ENCODE results near the gene ZBTB4. TPM values are rescaled to one million over a fixed set of nuclear protein-coding genes. Genes with fewer than 3 reads are reported as not detected.
A peak's percentile ranks its signal among the peaks of the same experiment; 100 is the strongest.

ZBTB4 gene
- total RNA-seq, 1 donor from 2014 or later = 31.2 TPM

DNA sequence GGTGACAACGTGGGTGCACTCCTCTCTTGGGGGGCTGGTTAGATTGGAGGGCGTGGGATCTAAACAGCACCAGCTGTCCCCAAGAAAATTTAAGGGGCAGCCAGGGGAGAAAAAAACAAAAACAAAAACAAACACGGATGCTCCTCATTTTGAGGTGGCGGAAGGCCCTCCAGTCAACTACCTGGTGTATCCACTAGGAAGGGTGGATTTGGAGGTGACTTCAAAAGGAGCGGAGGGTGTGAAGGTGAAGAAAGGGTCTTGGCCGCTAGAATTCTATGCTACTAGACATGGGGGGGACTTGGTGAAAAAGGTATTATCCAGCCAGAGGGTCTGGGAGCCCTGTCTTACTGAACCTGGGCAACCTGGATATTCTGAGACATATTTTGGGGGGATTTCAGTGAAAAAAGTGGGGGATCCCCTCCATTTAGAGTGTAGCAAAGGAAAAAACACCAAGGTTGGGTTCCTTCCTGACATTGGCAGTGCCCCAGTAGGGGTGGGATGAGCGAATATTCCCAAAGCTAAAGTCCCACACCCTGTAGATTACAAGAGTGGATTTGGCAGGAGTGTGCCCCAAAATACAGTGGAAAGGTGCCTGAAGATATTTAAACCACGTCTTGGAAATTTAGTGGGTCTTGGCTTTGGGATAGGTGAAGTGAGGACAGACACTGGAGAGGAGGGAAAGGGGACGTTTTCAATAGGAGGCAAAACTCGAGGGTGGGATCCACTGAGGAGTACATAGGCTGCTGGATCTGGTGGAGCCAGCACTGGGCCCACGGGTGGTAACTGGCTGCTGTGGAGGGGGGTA is 40.6 kb downstream of the ZBTB4 start:
- Histone ChIP-seq H3K4me2 (ENCODE audit: low read length) (peak overlapping the region; percentile 84), H3K4me1 (ENCODE audit: insufficient read depth, low read length) (peaks cover 27% of the 10 kb centered on the region), H3K27ac (ENCODE audit: low read depth, low read length) (no peak overlapping the region), H3K79me2 (ENCODE audit: insufficient read depth, low read length) (no peaks in the 10 kb centered on the region), H3K36me3 (ENCODE audit: insufficient read depth, low read length) (no peaks in the 10 kb centered on the region), H3K9me3 (ENCODE audit: insufficient read depth, low read depth, low read length) (no peaks in the 10 kb centered on the region), H3K9ac (ENCODE audit: low read length) (no peak overlapping the region), H3K27me3 (ENCODE audit: insufficient read depth, low read length) (peaks cover 27% of the 10 kb centered on the region), H2AFZ (ENCODE audit: low read depth, low read length) (no peak overlapping the region), H3K4me3 (ENCODE audit: insufficient read depth, low read depth, low read length) (peak overlapping the region; percentile 37), H4K20me1 (ENCODE audit: insufficient read depth, low read length) (peaks cover 13% of the 10 kb centered on the region)
- Mint-ChIP-seq H3K4me1 (ENCODE audit: low read depth, unreplicated experiment) (peaks cover 13% of the 10 kb centered on the region), H3K27me3 (ENCODE audit: low read depth, unreplicated experiment) (peaks cover 2% of the 10 kb centered on the region), H3K4me3 (ENCODE audit: unreplicated experiment) (peak overlapping the region; percentile 94), H3K27ac (ENCODE audit: unreplicated experiment) (peak overlapping the region; percentile 78), H3K9me3 (ENCODE audit: unreplicated experiment) (no peaks in the 10 kb centered on the region), H3K36me3 (ENCODE audit: low read depth, unreplicated experiment) (peaks cover 15% of the 10 kb centered on the region)
- FAIRE-seq (no peak), DNase-seq (ENCODE audit: low read depth) (no peak)
- no peak for TF ChIP-seq EZH2 (IDR thresholded peaks at IDR 0.05; ENCODE audit: insufficient read depth, low read length)
- TF ChIP-seq, protein P1, sequence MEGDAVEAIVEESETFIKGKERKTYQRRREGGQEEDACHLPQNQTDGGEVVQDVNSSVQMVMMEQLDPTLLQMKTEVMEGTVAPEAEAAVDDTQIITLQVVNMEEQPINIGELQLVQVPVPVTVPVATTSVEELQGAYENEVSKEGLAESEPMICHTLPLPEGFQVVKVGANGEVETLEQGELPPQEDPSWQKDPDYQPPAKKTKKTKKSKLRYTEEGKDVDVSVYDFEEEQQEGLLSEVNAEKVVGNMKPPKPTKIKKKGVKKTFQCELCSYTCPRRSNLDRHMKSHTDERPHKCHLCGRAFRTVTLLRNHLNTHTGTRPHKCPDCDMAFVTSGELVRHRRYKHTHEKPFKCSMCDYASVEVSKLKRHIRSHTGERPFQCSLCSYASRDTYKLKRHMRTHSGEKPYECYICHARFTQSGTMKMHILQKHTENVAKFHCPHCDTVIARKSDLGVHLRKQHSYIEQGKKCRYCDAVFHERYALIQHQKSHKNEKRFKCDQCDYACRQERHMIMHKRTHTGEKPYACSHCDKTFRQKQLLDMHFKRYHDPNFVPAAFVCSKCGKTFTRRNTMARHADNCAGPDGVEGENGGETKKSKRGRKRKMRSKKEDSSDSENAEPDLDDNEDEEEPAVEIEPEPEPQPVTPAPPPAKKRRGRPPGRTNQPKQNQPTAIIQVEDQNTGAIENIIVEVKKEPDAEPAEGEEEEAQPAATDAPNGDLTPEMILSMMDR (IDR thresholded peaks at IDR 0.05; ENCODE audit: insufficient read depth, low read depth, low read length) = no peak

GRCh38 chr17:7437950-7438614 is 41.3 kb downstream of the ZBTB4 start:
- FAIRE-seq (no peak), DNase-seq (ENCODE audit: low read depth) (no peak)
- peak overlapping the region; percentile 94 for H3K4me3 Mint-ChIP-seq (ENCODE audit: unreplicated experiment)

More at GRCh38 chr17:7437950-7438614, 41.3 kb downstream of the ZBTB4 start:
- H2AFZ ChIP-seq (ENCODE audit: low read depth, low read length) = peak overlapping the region; percentile 75
- H3K4me2 ChIP-seq (ENCODE audit: low read length) = peak overlapping the region; percentile 84
- peaks cover 13% of the 10 kb centered on the region for H3K4me1 Mint-ChIP-seq (ENCODE audit: low read depth, unreplicated experiment)
- no peaks in the 10 kb centered on the region for H3K36me3 ChIP-seq (ENCODE audit: insufficient read depth, low read length)
- no peak overlapping the region for H3K27ac ChIP-seq (ENCODE audit: low read depth, low read length)
- no peaks in the 10 kb centered on the region for H3K9me3 ChIP-seq (ENCODE audit: insufficient read depth, low read depth, low read length)
- peaks cover 9% of the 10 kb centered on the region for H3K36me3 Mint-ChIP-seq (ENCODE audit: low read depth, unreplicated experiment)
- no peaks in the 10 kb centered on the region for H3K79me2 ChIP-seq (ENCODE audit: insufficient read depth, low read length)
- H3K9ac ChIP-seq (ENCODE audit: low read length) = no peak overlapping the region
- peaks cover 27% of the 10 kb centered on the region for H3K27me3 ChIP-seq (ENCODE audit: insufficient read depth, low read length)
- H3K4me1 ChIP-seq (ENCODE audit: insufficient read depth, low read length) = peaks cover 27% of the 10 kb centered on the region
- H3K9me3 Mint-ChIP-seq (ENCODE audit: unreplicated experiment) = no peaks in the 10 kb centered on the region
- H3K27ac Mint-ChIP-seq (ENCODE audit: unreplicated experiment) = peak overlapping the region; percentile 88
- TF ChIP-seq, protein P1 (IDR thresholded peaks at IDR 0.05; ENCODE audit: insufficient read depth, low read depth, low read length) = no peak
- TF ChIP-seq EZH2 (IDR thresholded peaks at IDR 0.05; ENCODE audit: insufficient read depth, low read length) = peak; percentile 64
- peaks cover 13% of the 10 kb centered on the region for H4K20me1 ChIP-seq (ENCODE audit: insufficient read depth, low read length)
- peak overlapping the region; percentile 37 for H3K4me3 ChIP-seq (ENCODE audit: insufficient read depth, low read depth, low read length)
- H3K27me3 Mint-ChIP-seq (ENCODE audit: low read depth, unreplicated experiment) = peaks cover 1% of the 10 kb centered on the region
